ENCODE results near the gene RSRC1.

The RSRC1 gene

GRCh38 chr3:158569794-158570193, 459.9 kb downstream of the RSRC1 start:
- Histone ChIP-seq H3K27me3 (no peaks in the 10 kb centered on the region), H3K4me1 (peaks cover 0 to 15% (median 5%) of the 10 kb centered on the region in 4 donors), H3K4me3 (no peak overlapping the region), H3K27ac (no peak overlapping the region), H3K36me3 (no peaks in the 10 kb centered on the region), H3K9me3 (no peaks in the 10 kb centered on the region)
- intact Hi-C loops (cut with DNase I; ENCODE audit: low total_unique reads) = loop anchor here (10.0 kb wide), 1 partner anchor 165 kb away; the partner anchor contains the start of gene RARRES1
- no peak for TF ChIP-seq CTCF (IDR thresholded peaks at IDR 0.05)
- no peak for DNase-seq

- Histone ChIP-seq H3K27me3 (no peaks in the 10 kb centered on the region), H3K9me3 (no peaks in the 10 kb centered on the region), H3K4me1 (peaks cover 0 to 15% (median 5%) of the 10 kb centered on the region in 4 donors), H3K27ac (peak within 1 kb of the TSS; percentile 66 to 70), H3K4me3 (peak within 1 kb of the TSS; percentile 53 to 64), H3K36me3 (no peaks in the 10 kb centered on the region)
- intact Hi-C loops (cut with DNase I; ENCODE audit: low total_unique reads) = loop anchor here (10.0 kb wide), 1 partner anchor 164 kb away; the partner anchor contains the start of gene RARRES1
- peak; percentile 97 to 98 for DNase-seq
- TF ChIP-seq CTCF (IDR thresholded peaks at IDR 0.05) = no peak
Observed at GRCh38 chr3:158570999-158571702, 461.3 kb downstream of the RSRC1 start, which contains the start of gene MLF1. MLF1 (plus strand) TSS chr3:158571194; CDS start chr3:158571301, 107 bp downstream.

GRCh38 chr3:158571969-158572765, 462.3 kb downstream of the RSRC1 start:
- no peak overlapping the region for H3K4me3 ChIP-seq
- DNase-seq = no peak
- TF ChIP-seq CTCF (IDR thresholded peaks at IDR 0.05) = no peak
- peaks cover 0 to 15% (median 5%) of the 10 kb centered on the region in 4 donors for H3K4me1 ChIP-seq
- intact Hi-C loops (cut with DNase I; ENCODE audit: low total_unique reads) = loop anchor here (10.0 kb wide), 1 partner anchor 163 kb away; the partner anchor contains the start of gene RARRES1
- H3K36me3 ChIP-seq = no peaks in the 10 kb centered on the region
- H3K27me3 ChIP-seq = no peaks in the 10 kb centered on the region
- no peak overlapping the region for H3K27ac ChIP-seq
- no peaks in the 10 kb centered on the region for H3K9me3 ChIP-seq

GRCh38 chr3:158572766-158573060, 462.8 kb downstream of the RSRC1 start:
- no peaks in the 10 kb centered on the region for H3K36me3 ChIP-seq
- H3K4me3 ChIP-seq = no peak overlapping the region
- H3K27ac ChIP-seq = no peak overlapping the region
- no peaks in the 10 kb centered on the region for H3K27me3 ChIP-seq
- peaks cover 0 to 15% (median 5%) of the 10 kb centered on the region in 4 donors for H3K4me1 ChIP-seq
- no peak for TF ChIP-seq CTCF (IDR thresholded peaks at IDR 0.05)
- H3K9me3 ChIP-seq = no peaks in the 10 kb centered on the region
- DNase-seq = no peak
- intact Hi-C loops (cut with DNase I; ENCODE audit: low total_unique reads) = loop anchor here (10.0 kb wide), 1 partner anchor 162 kb away; the partner anchor contains the start of gene RARRES1

GRCh38 chr3:158573714-158574113, 463.8 kb downstream of the RSRC1 start:
- DNase-seq = no peak
- Histone ChIP-seq H3K27ac (no peak overlapping the region), H3K27me3 (no peaks in the 10 kb centered on the region), H3K4me1 (peaks cover 0 to 15% (median 5%) of the 10 kb centered on the region in 4 donors), H3K9me3 (no peaks in the 10 kb centered on the region), H3K4me3 (no peak overlapping the region), H3K36me3 (no peaks in the 10 kb centered on the region)
- intact Hi-C loops (cut with DNase I; ENCODE audit: low total_unique reads) = loop anchor here (10.0 kb wide), 1 partner anchor 161 kb away; the partner anchor contains the start of gene RARRES1
- TF ChIP-seq CTCF (IDR thresholded peaks at IDR 0.05) = no peak
